Occipital lobe (tissue), 2 donors: ENCODE measurements around the gene EGFR. TPM values are rescaled to one million over a fixed set of nuclear protein-coding genes. Genes with fewer than 3 reads are reported as not detected.

Experiments
- DNase-seq: peaks from one replicate; lab custom pipeline; 2025; lab: John Stamatoyannopoulos, UW
- total RNA-seq: library from RNA; depleted of rRNA; stranded (reverse); fragments of >200 nt; gene quantifications from one replicate; pipeline ENCODE4 v1.2.3, GENCODE V29; 2014

Gene EGFR
- total RNA-seq, 1 donor from 2014 or later, result 9.4 TPM

DNA sequence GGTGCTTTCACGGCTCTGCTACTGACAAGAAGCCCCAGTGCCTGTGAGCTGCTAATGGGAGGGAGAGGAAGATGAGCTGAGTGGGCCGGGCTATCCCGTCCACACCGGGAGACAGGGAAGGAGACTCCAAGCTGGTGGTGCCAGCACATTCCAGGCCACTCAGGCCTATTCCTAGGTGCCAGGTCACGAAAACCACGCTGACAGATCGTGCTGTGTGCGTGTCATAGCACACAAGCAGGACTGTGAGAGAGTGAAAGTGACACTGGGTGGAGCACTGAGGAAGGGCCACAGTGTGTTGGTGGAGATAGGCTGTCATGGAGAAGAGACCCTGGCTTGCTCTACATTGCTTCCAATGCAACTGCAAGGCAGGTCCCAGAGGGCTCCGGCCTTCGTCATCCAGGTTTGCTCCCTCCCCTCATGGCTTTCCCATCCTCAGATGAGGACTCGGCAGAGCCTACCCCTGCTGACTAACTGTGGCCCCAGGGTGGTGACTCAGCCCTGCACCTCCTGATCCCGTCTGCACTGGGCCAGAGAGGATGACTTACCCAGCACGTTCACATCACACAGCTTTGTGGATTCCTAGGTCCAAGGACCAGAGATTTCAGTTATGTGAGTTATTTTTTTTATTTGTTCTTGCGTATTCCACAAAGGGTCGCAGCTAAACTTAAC, 167.3 kb downstream of the EGFR start:
- no peak for DNase-seq

DNA sequence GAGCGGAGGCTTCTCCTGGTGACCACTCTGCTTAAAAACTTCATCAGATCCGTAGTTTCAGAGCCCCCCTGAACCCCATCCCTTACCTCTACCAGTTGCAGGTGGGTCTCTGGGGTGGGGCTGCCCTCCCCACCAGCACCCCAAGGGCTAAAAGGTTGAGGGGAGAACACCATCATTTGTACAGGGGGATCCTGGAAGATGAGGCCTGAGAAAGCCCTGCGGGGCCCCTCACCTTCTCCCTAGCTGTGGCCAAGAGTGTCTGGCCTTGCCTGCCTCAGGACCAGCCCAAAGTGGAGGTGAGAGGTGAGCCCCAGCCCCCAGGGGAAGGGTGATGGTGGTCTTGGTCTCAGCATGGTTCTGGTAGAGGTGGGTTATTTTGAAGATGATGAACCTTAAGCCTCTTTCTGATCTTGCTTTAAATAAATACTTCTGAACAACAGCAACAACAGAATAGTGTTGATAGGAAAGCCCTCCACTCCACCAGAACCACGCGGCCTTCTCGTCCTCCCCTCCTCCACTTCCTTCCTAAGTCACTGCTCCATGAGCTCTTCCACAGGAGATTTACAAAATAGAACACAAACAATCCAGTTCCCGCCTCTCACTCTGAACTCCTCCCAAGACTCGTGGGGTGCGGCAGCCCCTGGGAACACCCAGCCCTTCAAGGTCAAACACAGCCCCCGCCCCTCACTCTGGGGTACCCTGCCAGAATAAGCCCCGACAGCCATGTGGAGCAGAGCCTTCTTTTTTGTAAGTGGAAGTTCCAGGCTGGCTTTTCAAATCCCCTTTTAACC, 169.1 kb downstream of the EGFR start:
- DNase-seq, result no peak

- DNase-seq, result no peak
Observed at GRCh38 chr7:55188590-55189138, 169.8 kb downstream of the EGFR start.

- DNase-seq, result no peak
Observed at GRCh38 chr7:55189146-55189766, 170.4 kb downstream of the EGFR start.

GRCh38 chr7:55189878-55190436, 171.1 kb downstream of the EGFR start:
- DNase-seq, result no peak

DNA sequence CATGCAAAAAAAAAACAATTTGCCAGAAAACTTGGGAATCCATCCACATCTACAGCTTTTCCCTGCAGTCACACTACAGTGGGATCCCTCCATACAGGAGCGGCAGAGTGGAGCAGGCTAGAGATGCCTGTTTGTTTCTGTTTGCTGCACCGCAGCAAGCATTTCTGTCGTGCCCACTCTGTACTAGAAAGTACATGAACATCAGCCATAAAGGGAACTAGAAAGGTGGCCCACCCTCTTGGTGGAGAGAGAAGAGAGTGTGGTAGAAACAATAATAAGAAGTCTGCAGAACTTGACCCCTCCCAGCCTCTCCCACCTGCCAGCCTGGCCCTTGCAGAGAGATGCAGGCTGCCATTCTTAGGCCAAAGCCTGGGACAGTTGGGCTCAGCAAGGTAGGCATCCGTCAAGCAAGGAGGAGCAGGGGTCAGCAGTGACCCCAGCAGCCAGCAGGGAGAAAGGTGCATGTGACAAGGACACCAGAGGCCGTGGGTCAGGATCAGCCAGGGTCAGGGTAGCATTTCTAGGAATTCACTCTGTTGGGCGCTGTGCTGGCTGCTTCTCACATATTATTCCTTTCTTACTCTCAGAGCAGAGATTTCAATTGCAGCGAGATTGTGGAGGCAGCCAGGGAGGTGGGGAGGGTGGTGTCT, 171.8 kb downstream of the EGFR start:
- DNase-seq, result no peak

- DNase-seq, result no peak
Observed at GRCh38 chr7:55191161-55191925, 172.5 kb downstream of the EGFR start.

- no peak for DNase-seq
Observed at GRCh38 chr7:55191926-55192692, 173.3 kb downstream of the EGFR start.

GRCh38 chr7:55192723-55193122, 173.9 kb downstream of the EGFR start:
- no peak for DNase-seq

DNA sequence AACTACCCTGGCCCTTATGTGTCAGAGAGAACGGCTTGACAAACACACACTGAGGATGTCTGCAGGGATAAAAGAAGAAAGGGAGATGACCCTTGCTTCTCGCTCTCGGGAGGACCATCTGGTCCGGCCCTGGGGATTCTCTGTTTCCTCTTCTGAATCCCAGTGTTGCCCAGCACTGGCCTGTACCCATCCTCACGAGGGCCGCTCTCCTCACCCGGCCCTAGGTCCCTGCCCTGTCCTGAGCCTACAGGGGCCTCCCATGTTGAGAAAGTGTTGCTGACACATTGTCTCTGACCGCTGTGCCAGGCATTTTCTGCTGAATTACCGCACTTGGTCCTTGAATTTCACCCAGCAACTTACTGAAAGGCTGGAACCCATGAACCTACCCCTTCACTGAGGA, 174.4 kb downstream of the EGFR start:
- no peak for DNase-seq

DNA sequence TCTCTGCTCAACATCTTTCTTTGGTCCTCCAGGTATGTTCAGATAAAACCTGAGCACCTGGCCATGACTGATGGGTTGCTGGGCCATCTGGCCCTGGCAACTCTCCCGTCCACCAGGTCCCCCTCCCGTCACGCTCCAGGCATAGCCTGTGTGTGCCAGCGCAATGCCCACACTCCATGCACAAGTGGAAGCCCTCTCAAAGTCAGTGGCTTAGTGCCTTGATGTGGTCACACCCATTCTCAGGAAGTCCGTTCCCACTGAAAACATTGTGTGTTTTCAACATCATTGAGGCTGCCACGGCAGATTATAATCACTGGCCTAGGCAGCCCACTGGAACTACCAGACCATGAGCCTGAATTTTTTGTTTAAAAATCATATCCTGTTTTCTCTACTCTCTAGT, 175.7 kb downstream of the EGFR start:
- DNase-seq, result no peak

- no peak for DNase-seq
Observed at GRCh38 chr7:55198634-55199392, 180.0 kb downstream of the EGFR start.

- DNase-seq, result no peak
Observed at GRCh38 chr7:55199418-55199817, 180.6 kb downstream of the EGFR start.

DNA sequence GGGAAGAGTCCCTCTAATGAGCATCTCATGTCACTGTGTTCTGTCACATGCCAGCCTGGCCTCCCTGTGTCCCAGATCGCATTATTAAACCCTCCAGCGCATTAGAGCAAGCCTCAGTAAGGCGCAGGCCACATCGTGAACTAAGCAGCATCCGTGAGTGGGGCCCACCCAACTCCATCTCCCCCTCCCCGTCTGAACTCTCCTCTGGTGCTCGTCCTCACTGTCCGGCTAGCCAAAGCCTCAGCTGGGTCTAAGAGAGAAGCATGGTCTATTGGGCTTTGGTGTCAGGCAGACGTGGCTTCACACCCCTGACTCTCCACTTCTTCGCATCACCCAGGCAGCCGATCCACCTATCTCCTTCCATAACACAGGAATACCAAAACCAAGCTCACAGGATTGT, 181.6 kb downstream of the EGFR start:
- DNase-seq, result no peak

- DNase-seq, result no peak
Observed at GRCh38 chr7:55202150-55202913, 183.5 kb downstream of the EGFR start.

GRCh38 chr7:55203300-55203699, 184.5 kb downstream of the EGFR start:
- no peak for DNase-seq

GRCh38 chr7:55205124-55205955, 186.5 kb downstream of the EGFR start:
- DNase-seq, result no peak
